OCI-LY1 (cell line): ENCODE measurements around the gene CCDC33.

Experiments
- H2AFZ ChIP-seq: fragments of 200-600 bp; sonication (generic), shearing (Covaris generic); 2 replicates; pipeline ENCODE4 v1.6.0; 2014; ENCODE audit warnings: antibody characterized with exemption, mild to moderate bottlenecking, low read length
- H3F3A ChIP-seq: fragments of 200-600 bp; sonication (generic), shearing (Covaris generic); 2 replicates; pipeline ENCODE4 v1.6.0; 2014; ENCODE audit warnings: mild to moderate bottlenecking, antibody characterized with exemption, low read length, moderate library complexity; ENCODE audit not compliant: insufficient read depth
- H3K27ac ChIP-seq: fragments of 200-600 bp; sonication (generic); 2 replicates; pipeline ENCODE4 v1.5.1; 2014; ENCODE audit warnings: low read length, mixed run types, mild to moderate bottlenecking, low read depth; ENCODE audit not compliant: poor library complexity, severe bottlenecking
- H3K27me3 ChIP-seq: fragments of 200-600 bp; sonication (generic); 2 replicates; pipeline ENCODE4 v1.6.0; 2014; ENCODE audit warnings: antibody characterized with exemption, mild to moderate bottlenecking, low read length, moderate library complexity; ENCODE audit not compliant: insufficient read depth
- H3K36me3 ChIP-seq: fragments of 200-600 bp; sonication (generic); 2 replicates; pipeline ENCODE4 v1.6.1; 2014; ENCODE audit warnings: mild to moderate bottlenecking, antibody characterized with exemption, low read length, moderate library complexity, mixed read lengths; ENCODE audit not compliant: insufficient read depth
- H3K4me1 ChIP-seq: fragments of 200-600 bp; sonication (generic); 2 replicates; pipeline ENCODE4 v1.5.1; 2014; ENCODE audit warnings: mild to moderate bottlenecking, low read length, moderate library complexity; ENCODE audit not compliant: insufficient read depth, severe bottlenecking
- H3K4me2 ChIP-seq: fragments of 200-600 bp; sonication (generic), shearing (Covaris generic); 2 replicates; pipeline ENCODE4 v1.6.1; 2014; ENCODE audit warnings: low read length
- H3K4me3 ChIP-seq: fragments of 200-600 bp; sonication (generic); 2 replicates; pipeline ENCODE4 v1.5.1; 2014; ENCODE audit warnings: low read length, low read depth, mild to moderate bottlenecking, mixed read lengths; ENCODE audit not compliant: poor library complexity, severe bottlenecking
- H3K79me2 ChIP-seq: fragments of 200-600 bp; shearing (Covaris generic); 2 replicates; pipeline ENCODE4 v1.6.1; 2016; ENCODE audit warnings: mixed run types, low read length, mixed read lengths; ENCODE audit not compliant: insufficient read depth
- H3K9ac ChIP-seq: fragments of 200-600 bp; sonication (generic), shearing (Covaris generic); 2 replicates; pipeline ENCODE4 v1.6.1; 2014; ENCODE audit warnings: mild to moderate bottlenecking, low read length, mixed read lengths
- H3K9me2 ChIP-seq: fragments of 200-600 bp; sonication (generic), shearing (Covaris generic); 2 replicates; pipeline ENCODE4 v1.6.1; 2014; ENCODE audit warnings: low read depth, mild to moderate bottlenecking, low read length, mixed read lengths
- H3K9me3 ChIP-seq: fragments of 200-600 bp; shearing (Covaris generic); 2 replicates; pipeline ENCODE4 v1.6.1; 2014; ENCODE audit warnings: low read length, mixed read lengths
- H4K20me1 ChIP-seq: fragments of 200-600 bp; sonication (generic), shearing (Covaris generic); 2 replicates; pipeline ENCODE4 v1.6.0; 2016; ENCODE audit warnings: mild to moderate bottlenecking, low read length; ENCODE audit not compliant: insufficient read depth
- EZH2 ChIP-seq: fragments of 200-600 bp; sonication (generic), shearing (Covaris generic); IDR thresholded peaks from 2 replicates; pipeline ENCODE4 v1.8.0; 2017; ENCODE audit warnings: borderline replicate concordance, mixed run types, mild to moderate bottlenecking, antibody characterized with exemption, low read length, moderate library complexity, mixed read lengths
- TF ChIP-seq, protein P1 (sequence below): fragments of 200-600 bp; sonication (generic), shearing (Covaris generic); IDR thresholded peaks from 2 replicates; pipeline ENCODE4 v1.5.1; 2017; ENCODE audit warnings: mild to moderate bottlenecking, antibody characterized with exemption, low read length, moderate library complexity, mixed read lengths

CCDC33 gene

DNA sequence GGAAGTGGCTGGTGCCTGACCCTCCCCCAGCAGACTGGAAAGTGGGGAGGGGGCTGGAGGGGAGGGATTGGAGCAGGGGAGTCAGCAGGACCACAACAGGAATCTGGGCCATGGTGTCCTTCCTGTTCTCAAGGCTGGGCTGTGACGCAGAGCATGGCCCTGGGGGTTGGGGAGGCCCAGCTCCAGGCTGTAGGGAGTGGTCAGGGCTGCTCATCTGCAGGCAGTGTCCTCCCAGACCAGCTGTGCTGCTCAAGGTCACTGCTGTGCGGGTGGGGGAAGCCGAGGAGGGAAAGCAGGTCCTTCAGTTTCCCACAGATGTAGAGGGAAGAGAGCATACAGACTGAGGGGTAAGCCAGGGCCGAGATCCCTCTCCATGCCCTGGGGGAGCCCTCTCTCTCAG is 90.6 kb downstream of the CCDC33 start:
- H3K4me1 ChIP-seq = no peaks in the 10 kb centered on the region
- H4K20me1 ChIP-seq = no peaks in the 10 kb centered on the region
- H3K27ac ChIP-seq = no peak overlapping the region
- H3K9me2 ChIP-seq = no peaks in the 10 kb centered on the region
- TF ChIP-seq, protein P1, sequence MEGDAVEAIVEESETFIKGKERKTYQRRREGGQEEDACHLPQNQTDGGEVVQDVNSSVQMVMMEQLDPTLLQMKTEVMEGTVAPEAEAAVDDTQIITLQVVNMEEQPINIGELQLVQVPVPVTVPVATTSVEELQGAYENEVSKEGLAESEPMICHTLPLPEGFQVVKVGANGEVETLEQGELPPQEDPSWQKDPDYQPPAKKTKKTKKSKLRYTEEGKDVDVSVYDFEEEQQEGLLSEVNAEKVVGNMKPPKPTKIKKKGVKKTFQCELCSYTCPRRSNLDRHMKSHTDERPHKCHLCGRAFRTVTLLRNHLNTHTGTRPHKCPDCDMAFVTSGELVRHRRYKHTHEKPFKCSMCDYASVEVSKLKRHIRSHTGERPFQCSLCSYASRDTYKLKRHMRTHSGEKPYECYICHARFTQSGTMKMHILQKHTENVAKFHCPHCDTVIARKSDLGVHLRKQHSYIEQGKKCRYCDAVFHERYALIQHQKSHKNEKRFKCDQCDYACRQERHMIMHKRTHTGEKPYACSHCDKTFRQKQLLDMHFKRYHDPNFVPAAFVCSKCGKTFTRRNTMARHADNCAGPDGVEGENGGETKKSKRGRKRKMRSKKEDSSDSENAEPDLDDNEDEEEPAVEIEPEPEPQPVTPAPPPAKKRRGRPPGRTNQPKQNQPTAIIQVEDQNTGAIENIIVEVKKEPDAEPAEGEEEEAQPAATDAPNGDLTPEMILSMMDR = no peak
- TF ChIP-seq EZH2 = no peak
- H3F3A ChIP-seq = no peaks in the 10 kb centered on the region
- H3K27me3 ChIP-seq = peaks cover 4% of the 10 kb centered on the region; the same call in 1 of the 2 replicates
- H3K9ac ChIP-seq = no peak overlapping the region
- H3K4me3 ChIP-seq = no peak overlapping the region
- no peaks in the 10 kb centered on the region for H3K36me3 ChIP-seq
- H3K4me2 ChIP-seq = no peak overlapping the region
- no peaks in the 10 kb centered on the region for H3K79me2 ChIP-seq
- H3K9me3 ChIP-seq = no peaks in the 10 kb centered on the region
- H2AFZ ChIP-seq = no peak overlapping the region

DNA sequence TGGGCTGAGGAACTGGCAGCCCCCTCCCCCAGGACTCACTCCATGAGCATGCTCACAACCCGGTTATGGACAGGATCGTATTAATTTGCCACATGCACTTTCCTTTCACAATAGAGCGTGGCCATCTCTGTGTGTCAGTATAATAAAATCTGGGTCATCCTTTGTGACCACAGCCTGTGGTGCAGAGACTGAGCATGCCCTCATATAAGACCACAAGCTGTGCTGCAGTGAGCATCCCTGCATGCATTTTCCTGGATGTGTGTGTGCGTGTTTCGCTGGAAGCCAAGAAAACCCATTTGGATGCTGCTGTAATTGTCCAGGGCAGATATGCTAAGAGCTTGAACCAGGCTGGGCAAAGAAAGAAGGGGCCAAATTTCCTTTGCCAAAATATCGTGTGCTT is 91.6 kb downstream of the CCDC33 start:
- TF ChIP-seq, protein P1 = no peak
- TF ChIP-seq EZH2 = no peak
- Histone ChIP-seq H3K9me2 (no peaks in the 10 kb centered on the region), H3K36me3 (no peaks in the 10 kb centered on the region), H4K20me1 (no peaks in the 10 kb centered on the region), H3K4me2 (no peak overlapping the region), H3F3A (no peaks in the 10 kb centered on the region), H3K79me2 (no peaks in the 10 kb centered on the region), H3K4me1 (no peaks in the 10 kb centered on the region), H3K9me3 (no peaks in the 10 kb centered on the region), H2AFZ (no peak overlapping the region), H3K4me3 (no peak overlapping the region), H3K27ac (no peak overlapping the region), H3K9ac (no peak overlapping the region), H3K27me3 (peaks cover 4% of the 10 kb centered on the region; the same call in 1 of the 2 replicates)

DNA sequence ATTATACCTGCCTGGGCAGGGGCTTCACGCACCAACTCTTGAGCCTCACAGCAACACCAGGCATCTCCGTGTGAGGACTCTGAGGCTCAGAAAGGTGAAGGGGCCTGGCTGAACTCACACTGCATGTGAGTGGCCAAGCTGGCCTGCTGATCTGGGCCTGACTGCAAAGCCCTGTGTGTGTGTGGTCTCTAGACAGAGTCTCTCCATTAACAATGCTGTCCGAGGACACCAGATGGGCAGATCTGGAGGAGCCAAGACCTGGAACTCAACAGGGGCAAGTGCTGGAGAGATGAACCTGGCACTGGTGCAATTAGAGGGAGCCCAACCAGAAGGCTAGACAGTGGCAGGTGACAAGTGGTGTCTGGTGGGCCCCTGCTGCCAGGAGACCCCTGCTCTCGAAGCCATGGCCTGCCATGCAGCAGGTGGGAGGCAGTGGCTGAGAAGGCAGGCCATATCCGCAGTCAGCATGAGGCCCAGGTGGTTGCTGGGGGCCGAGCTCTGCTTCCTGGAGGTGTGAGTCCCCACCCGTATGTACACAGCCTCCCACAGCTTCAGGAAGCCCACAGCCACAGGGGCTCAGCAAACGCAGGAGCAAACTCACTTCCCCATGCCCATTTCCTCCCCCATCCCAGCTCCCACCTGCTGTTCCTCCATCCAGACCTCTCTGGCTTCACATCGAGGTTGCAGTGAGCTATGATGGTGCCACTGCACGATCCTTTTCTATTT is 92.4 kb downstream of the CCDC33 start:
- H3K9me2 ChIP-seq = no peaks in the 10 kb centered on the region
- H3K9ac ChIP-seq = no peak overlapping the region
- no peak overlapping the region for H3K4me3 ChIP-seq
- no peak overlapping the region for H3K27ac ChIP-seq
- no peaks in the 10 kb centered on the region for H3K4me1 ChIP-seq
- no peaks in the 10 kb centered on the region for H3K36me3 ChIP-seq
- H3K4me2 ChIP-seq = no peak overlapping the region
- peaks cover 4% of the 10 kb centered on the region; the same call in 1 of the 2 replicates for H3K27me3 ChIP-seq
- H4K20me1 ChIP-seq = no peaks in the 10 kb centered on the region
- no peaks in the 10 kb centered on the region for H3K9me3 ChIP-seq
- H2AFZ ChIP-seq = no peak overlapping the region
- TF ChIP-seq, protein P1 = no peak
- no peak for TF ChIP-seq EZH2
- H3F3A ChIP-seq = no peaks in the 10 kb centered on the region
- H3K79me2 ChIP-seq = no peaks in the 10 kb centered on the region
